ENCODE results near the gene ZNF415.

The ZNF415 gene

GRCh38 chr19:53161123-53161522 is 28.4 kb upstream of the ZNF415 start:
- no peak overlapping the region for H3K9ac ChIP-seq (ENCODE audit: low read length)
- H3K27ac ChIP-seq (ENCODE audit: low read depth, low read length), result no peak overlapping the region
- no peak overlapping the region for H2BK120ac ChIP-seq (ENCODE audit: low read depth, low read length)
- no peak overlapping the region for H3K4ac ChIP-seq (ENCODE audit: low read depth, low read length)
- no peak overlapping the region for H3K18ac ChIP-seq (ENCODE audit: low read length)
- H3K4me1 ChIP-seq (ENCODE audit: control insufficient read depth, low read depth, low read length), result peaks cover 2% of the 10 kb centered on the region
- H3K79me1 ChIP-seq (ENCODE audit: low read length), result peaks cover 4% of the 10 kb centered on the region
- no peak overlapping the region for H3K56ac ChIP-seq (ENCODE audit: low read length)
- H2BK15ac ChIP-seq (replicated peaks; ENCODE audit: low read depth), result no peak overlapping the region
- no peaks in the 10 kb centered on the region for H3K79me2 ChIP-seq (ENCODE audit: control insufficient read depth, insufficient read depth, low read length)
- H4K5ac ChIP-seq (ENCODE audit: low read length), result no peak overlapping the region
- H3K4me3 ChIP-seq (ENCODE audit: low read length), result no peak overlapping the region
- DNase-seq, result no peak
- no peaks in the 10 kb centered on the region for H3K36me3 ChIP-seq (ENCODE audit: control insufficient read depth, insufficient read depth, low read length)
- no peak overlapping the region for H2BK5ac ChIP-seq (ENCODE audit: low read length)
- H4K8ac ChIP-seq (ENCODE audit: low read depth, low read length), result no peak overlapping the region
- H3K23ac ChIP-seq (ENCODE audit: low read length), result no peak overlapping the region
- no peak overlapping the region for H3K4me2 ChIP-seq (ENCODE audit: low read length)
- H3K27me3 ChIP-seq (ENCODE audit: insufficient read depth, low read length, poor library complexity), result no peaks in the 10 kb centered on the region
- WGBS (ENCODE audit: extremely low coverage, insufficient coverage, low lambda C conversion rate), result no CpG with 5 or more reads among the region's 3 CpGs
- no peak overlapping the region for H2AK5ac ChIP-seq (ENCODE audit: low read length)

- H2AK5ac ChIP-seq (ENCODE audit: low read length), result no peak overlapping the region
- no peak overlapping the region for H3K23ac ChIP-seq (ENCODE audit: low read length)
- no peak overlapping the region for H2BK5ac ChIP-seq (ENCODE audit: low read length)
- H3K79me2 ChIP-seq (ENCODE audit: control insufficient read depth, insufficient read depth, low read length), result no peaks in the 10 kb centered on the region
- H3K4me1 ChIP-seq (ENCODE audit: control insufficient read depth, low read depth, low read length), result peaks cover 2% of the 10 kb centered on the region
- WGBS (ENCODE audit: extremely low coverage, insufficient coverage, low lambda C conversion rate), result 100% methylated on average over 2 of the region's 3 CpGs
- H4K8ac ChIP-seq (ENCODE audit: low read depth, low read length), result no peak overlapping the region
- no peak overlapping the region for H4K5ac ChIP-seq (ENCODE audit: low read length)
- H3K27ac ChIP-seq (ENCODE audit: low read depth, low read length), result no peak overlapping the region
- peaks cover 4% of the 10 kb centered on the region for H3K79me1 ChIP-seq (ENCODE audit: low read length)
- DNase-seq, result no peak
- no peak overlapping the region for H3K9ac ChIP-seq (ENCODE audit: low read length)
- H3K4ac ChIP-seq (ENCODE audit: low read depth, low read length), result no peak overlapping the region
- no peak overlapping the region for H2BK15ac ChIP-seq (replicated peaks; ENCODE audit: low read depth)
- no peaks in the 10 kb centered on the region for H3K27me3 ChIP-seq (ENCODE audit: insufficient read depth, low read length, poor library complexity)
- no peak overlapping the region for H3K4me2 ChIP-seq (ENCODE audit: low read length)
- no peak overlapping the region for H3K4me3 ChIP-seq (ENCODE audit: low read length)
- H3K56ac ChIP-seq (ENCODE audit: low read length), result no peak overlapping the region
- H2BK120ac ChIP-seq (ENCODE audit: low read depth, low read length), result no peak overlapping the region
- H3K18ac ChIP-seq (ENCODE audit: low read length), result no peak overlapping the region
- no peaks in the 10 kb centered on the region for H3K36me3 ChIP-seq (ENCODE audit: control insufficient read depth, insufficient read depth, low read length)
Observed at GRCh38 chr19:53160350-53160749, 27.6 kb upstream of the ZNF415 start.

DNA sequence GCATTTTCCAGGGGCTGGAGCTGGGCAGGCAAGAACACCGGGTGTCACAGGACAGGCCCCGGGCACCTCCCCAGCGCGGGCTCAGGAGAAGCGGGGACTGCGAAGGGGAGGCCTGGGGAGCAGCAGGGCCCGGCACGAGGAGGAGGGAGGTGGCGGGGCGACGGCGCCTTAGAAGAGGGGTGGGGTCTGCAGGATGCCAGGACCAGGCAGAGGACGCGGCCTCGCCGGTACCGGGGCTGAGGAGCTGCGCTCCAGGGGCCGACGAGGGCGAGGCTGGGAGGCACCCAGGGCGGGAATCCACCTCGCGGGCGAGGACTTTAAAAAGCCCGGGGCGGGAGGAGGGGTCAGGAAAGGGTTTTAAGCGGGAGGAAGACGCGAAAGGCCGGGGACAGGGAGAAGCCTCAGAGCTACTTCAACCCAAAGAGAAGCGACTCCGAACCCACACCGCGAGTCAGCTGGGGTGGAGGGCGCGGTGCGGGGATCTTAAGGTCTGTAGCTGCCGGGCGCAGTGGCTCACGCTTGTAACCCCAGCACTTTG is 25.5 kb upstream of the ZNF415 start:
- Histone ChIP-seq H3K23ac (ENCODE audit: low read length) (no peak overlapping the region), H3K27me3 (ENCODE audit: insufficient read depth, low read length, poor library complexity) (no peaks in the 10 kb centered on the region), H4K5ac (ENCODE audit: low read length) (no peak overlapping the region), H3K9ac (ENCODE audit: low read length) (peak overlapping the region; percentile 78), H2BK15ac (replicated peaks; ENCODE audit: low read depth) (no peak overlapping the region), H3K79me2 (ENCODE audit: control insufficient read depth, insufficient read depth, low read length) (no peaks in the 10 kb centered on the region), H3K4me1 (ENCODE audit: control insufficient read depth, low read depth, low read length) (peaks cover 2% of the 10 kb centered on the region), H3K36me3 (ENCODE audit: control insufficient read depth, insufficient read depth, low read length) (peaks cover 3% of the 10 kb centered on the region), H2BK120ac (ENCODE audit: low read depth, low read length) (no peak overlapping the region), H3K79me1 (ENCODE audit: low read length) (peaks cover 7% of the 10 kb centered on the region), H3K4ac (ENCODE audit: low read depth, low read length) (no peak overlapping the region), H2BK5ac (ENCODE audit: low read length) (no peak overlapping the region), H4K8ac (ENCODE audit: low read depth, low read length) (peak overlapping the region; percentile 83), H3K4me2 (ENCODE audit: low read length) (peak overlapping the region; percentile 86), H3K56ac (ENCODE audit: low read length) (peak overlapping the region; percentile 89), H2AK5ac (ENCODE audit: low read length) (no peak overlapping the region), H3K27ac (ENCODE audit: low read depth, low read length) (no peak overlapping the region), H3K4me3 (ENCODE audit: low read length) (peak overlapping the region; percentile 22), H3K18ac (ENCODE audit: low read length) (peak overlapping the region; percentile 19)
- DNase-seq, result peak; percentile 70
- no CpG with 5 or more reads among the region's 41 CpGs for WGBS (ENCODE audit: extremely low coverage, insufficient coverage, low lambda C conversion rate)

DNA sequence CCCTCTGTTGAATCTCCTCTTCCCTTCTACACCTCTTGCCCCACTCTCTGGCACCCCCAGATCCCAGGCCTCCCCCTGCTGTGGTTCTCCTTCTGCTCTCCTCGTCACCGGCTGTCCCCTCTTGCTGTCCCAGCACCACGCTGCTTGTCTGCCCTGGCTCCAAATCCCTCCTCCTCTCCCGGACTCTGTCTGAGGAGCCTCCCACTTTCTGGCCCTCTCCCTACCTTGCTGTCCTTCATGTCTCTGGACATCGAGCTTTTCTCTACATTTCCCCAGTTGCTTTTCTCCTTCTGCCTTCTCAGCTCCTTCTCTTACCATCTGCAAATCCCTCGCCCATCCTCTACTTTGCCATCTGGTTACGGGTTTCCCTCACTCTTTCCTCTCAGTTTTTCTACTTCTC is 24.9 kb upstream of the ZNF415 start:
- no peak overlapping the region for H3K27ac ChIP-seq (ENCODE audit: low read depth, low read length)
- H3K23ac ChIP-seq (ENCODE audit: low read length), result no peak overlapping the region
- peak overlapping the region; percentile 78 for H3K9ac ChIP-seq (ENCODE audit: low read length)
- H3K36me3 ChIP-seq (ENCODE audit: control insufficient read depth, insufficient read depth, low read length), result peaks cover 3% of the 10 kb centered on the region
- peak overlapping the region; percentile 21 for H4K5ac ChIP-seq (ENCODE audit: low read length)
- H3K4ac ChIP-seq (ENCODE audit: low read depth, low read length), result no peak overlapping the region
- no peaks in the 10 kb centered on the region for H3K79me2 ChIP-seq (ENCODE audit: control insufficient read depth, insufficient read depth, low read length)
- H3K4me3 ChIP-seq (ENCODE audit: low read length), result peak overlapping the region; percentile 22
- H3K56ac ChIP-seq (ENCODE audit: low read length), result peak overlapping the region; percentile 89
- no peak overlapping the region for H4K8ac ChIP-seq (ENCODE audit: low read depth, low read length)
- peaks cover 2% of the 10 kb centered on the region for H3K4me1 ChIP-seq (ENCODE audit: control insufficient read depth, low read depth, low read length)
- DNase-seq, result peak; percentile 44
- H3K27me3 ChIP-seq (ENCODE audit: insufficient read depth, low read length, poor library complexity), result no peaks in the 10 kb centered on the region
- no peak overlapping the region for H2BK15ac ChIP-seq (replicated peaks; ENCODE audit: low read depth)
- peaks cover 7% of the 10 kb centered on the region for H3K79me1 ChIP-seq (ENCODE audit: low read length)
- WGBS (ENCODE audit: extremely low coverage, insufficient coverage, low lambda C conversion rate), result no CpG with 5 or more reads among the region's 7 CpGs
- no peak overlapping the region for H2AK5ac ChIP-seq (ENCODE audit: low read length)
- no peak overlapping the region for H3K18ac ChIP-seq (ENCODE audit: low read length)
- H2BK5ac ChIP-seq (ENCODE audit: low read length), result no peak overlapping the region
- H2BK120ac ChIP-seq (ENCODE audit: low read depth, low read length), result no peak overlapping the region
- peak overlapping the region; percentile 86 for H3K4me2 ChIP-seq (ENCODE audit: low read length)

DNA sequence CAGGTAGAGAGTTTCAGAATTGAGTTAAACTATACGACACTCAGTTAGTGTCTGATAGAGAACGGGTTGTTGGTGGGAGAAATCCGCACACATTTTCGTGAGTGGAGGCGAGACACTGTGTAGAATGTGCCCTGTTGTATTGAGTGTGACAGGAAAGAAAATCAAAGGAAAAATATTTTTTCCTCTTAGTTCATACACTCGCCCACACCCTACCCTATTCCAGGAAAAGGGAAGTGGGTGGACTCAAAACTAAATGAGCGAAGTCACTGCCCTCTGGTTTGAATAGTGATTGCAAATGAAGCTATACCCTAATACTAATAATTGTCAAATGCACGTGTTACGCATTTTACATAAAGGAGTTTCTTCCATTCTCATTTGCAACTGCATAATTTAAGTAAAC is 24.1 kb upstream of the ZNF415 start:
- Histone ChIP-seq H2BK15ac (replicated peaks; ENCODE audit: low read depth) (no peak overlapping the region), H4K8ac (ENCODE audit: low read depth, low read length) (no peak overlapping the region), H2AK5ac (ENCODE audit: low read length) (no peak overlapping the region), H3K9ac (ENCODE audit: low read length) (no peak overlapping the region), H3K4me2 (ENCODE audit: low read length) (no peak overlapping the region), H3K79me1 (ENCODE audit: low read length) (peaks cover 7% of the 10 kb centered on the region), H3K4me1 (ENCODE audit: control insufficient read depth, low read depth, low read length) (peaks cover 2% of the 10 kb centered on the region), H3K79me2 (ENCODE audit: control insufficient read depth, insufficient read depth, low read length) (no peaks in the 10 kb centered on the region), H3K27me3 (ENCODE audit: insufficient read depth, low read length, poor library complexity) (no peaks in the 10 kb centered on the region), H4K5ac (ENCODE audit: low read length) (no peak overlapping the region), H3K23ac (ENCODE audit: low read length) (no peak overlapping the region), H3K18ac (ENCODE audit: low read length) (no peak overlapping the region), H3K4ac (ENCODE audit: low read depth, low read length) (no peak overlapping the region), H3K4me3 (ENCODE audit: low read length) (no peak overlapping the region), H3K36me3 (ENCODE audit: control insufficient read depth, insufficient read depth, low read length) (peaks cover 3% of the 10 kb centered on the region), H2BK5ac (ENCODE audit: low read length) (no peak overlapping the region), H3K27ac (ENCODE audit: low read depth, low read length) (no peak overlapping the region), H2BK120ac (ENCODE audit: low read depth, low read length) (no peak overlapping the region), H3K56ac (ENCODE audit: low read length) (no peak overlapping the region)
- DNase-seq, result no peak
- WGBS (ENCODE audit: extremely low coverage, insufficient coverage, low lambda C conversion rate), result no CpG with 5 or more reads among the region's 9 CpGs

- Histone ChIP-seq H3K27me3 (ENCODE audit: insufficient read depth, low read length, poor library complexity) (no peaks in the 10 kb centered on the region), H3K79me2 (ENCODE audit: control insufficient read depth, insufficient read depth, low read length) (no peaks in the 10 kb centered on the region), H4K5ac (ENCODE audit: low read length) (no peak overlapping the region), H3K23ac (ENCODE audit: low read length) (no peak overlapping the region), H3K4me3 (ENCODE audit: low read length) (no peak overlapping the region), H3K56ac (ENCODE audit: low read length) (no peak overlapping the region), H4K8ac (ENCODE audit: low read depth, low read length) (no peak overlapping the region), H2AK5ac (ENCODE audit: low read length) (no peak overlapping the region), H3K4me2 (ENCODE audit: low read length) (no peak overlapping the region), H3K9ac (ENCODE audit: low read length) (no peak overlapping the region), H3K79me1 (ENCODE audit: low read length) (no peaks in the 10 kb centered on the region), H2BK5ac (ENCODE audit: low read length) (no peak overlapping the region), H3K36me3 (ENCODE audit: control insufficient read depth, insufficient read depth, low read length) (peaks cover 4% of the 10 kb centered on the region), H3K27ac (ENCODE audit: low read depth, low read length) (no peak overlapping the region), H3K18ac (ENCODE audit: low read length) (no peak overlapping the region), H2BK15ac (replicated peaks; ENCODE audit: low read depth) (no peak overlapping the region), H3K4ac (ENCODE audit: low read depth, low read length) (no peak overlapping the region), H2BK120ac (ENCODE audit: low read depth, low read length) (no peak overlapping the region), H3K4me1 (ENCODE audit: control insufficient read depth, low read depth, low read length) (no peaks in the 10 kb centered on the region)
- no peak for DNase-seq
Observed at GRCh38 chr19:53147645-53148044, 14.9 kb upstream of the ZNF415 start.

Measured in mesendoderm (in vitro differentiated cells).